Measurements from ENCODE around the gene TGFBI.

Gene TGFBI

DNA sequence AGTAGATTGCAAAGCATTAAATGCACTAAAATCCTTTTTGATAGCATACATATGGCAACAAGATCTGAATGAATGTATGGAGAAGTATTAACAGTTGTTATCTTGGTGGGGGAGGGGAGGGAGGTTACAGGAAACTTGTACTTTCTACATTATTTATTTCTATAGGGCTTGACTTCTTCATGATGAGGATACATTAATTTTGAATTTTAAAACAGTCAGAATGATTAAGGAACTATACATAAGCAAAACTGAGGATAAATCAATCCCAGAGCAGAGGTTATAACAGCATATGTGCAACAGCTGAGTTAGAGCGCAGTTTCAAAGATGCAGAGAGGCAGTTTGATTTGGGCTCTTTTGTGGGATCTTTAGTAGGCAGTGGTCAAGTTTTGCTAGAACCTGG is 80.0 kb downstream of the TGFBI start:
- no peak overlapping the region for H3K4me3 ChIP-seq (ENCODE audit: low read depth, low read length)
- TF ChIP-seq, protein P1, sequence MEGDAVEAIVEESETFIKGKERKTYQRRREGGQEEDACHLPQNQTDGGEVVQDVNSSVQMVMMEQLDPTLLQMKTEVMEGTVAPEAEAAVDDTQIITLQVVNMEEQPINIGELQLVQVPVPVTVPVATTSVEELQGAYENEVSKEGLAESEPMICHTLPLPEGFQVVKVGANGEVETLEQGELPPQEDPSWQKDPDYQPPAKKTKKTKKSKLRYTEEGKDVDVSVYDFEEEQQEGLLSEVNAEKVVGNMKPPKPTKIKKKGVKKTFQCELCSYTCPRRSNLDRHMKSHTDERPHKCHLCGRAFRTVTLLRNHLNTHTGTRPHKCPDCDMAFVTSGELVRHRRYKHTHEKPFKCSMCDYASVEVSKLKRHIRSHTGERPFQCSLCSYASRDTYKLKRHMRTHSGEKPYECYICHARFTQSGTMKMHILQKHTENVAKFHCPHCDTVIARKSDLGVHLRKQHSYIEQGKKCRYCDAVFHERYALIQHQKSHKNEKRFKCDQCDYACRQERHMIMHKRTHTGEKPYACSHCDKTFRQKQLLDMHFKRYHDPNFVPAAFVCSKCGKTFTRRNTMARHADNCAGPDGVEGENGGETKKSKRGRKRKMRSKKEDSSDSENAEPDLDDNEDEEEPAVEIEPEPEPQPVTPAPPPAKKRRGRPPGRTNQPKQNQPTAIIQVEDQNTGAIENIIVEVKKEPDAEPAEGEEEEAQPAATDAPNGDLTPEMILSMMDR (IDR thresholded peaks at IDR 0.05; ENCODE audit: borderline replicate concordance, insufficient read depth, low read depth, low read length) = no peak

DNA sequence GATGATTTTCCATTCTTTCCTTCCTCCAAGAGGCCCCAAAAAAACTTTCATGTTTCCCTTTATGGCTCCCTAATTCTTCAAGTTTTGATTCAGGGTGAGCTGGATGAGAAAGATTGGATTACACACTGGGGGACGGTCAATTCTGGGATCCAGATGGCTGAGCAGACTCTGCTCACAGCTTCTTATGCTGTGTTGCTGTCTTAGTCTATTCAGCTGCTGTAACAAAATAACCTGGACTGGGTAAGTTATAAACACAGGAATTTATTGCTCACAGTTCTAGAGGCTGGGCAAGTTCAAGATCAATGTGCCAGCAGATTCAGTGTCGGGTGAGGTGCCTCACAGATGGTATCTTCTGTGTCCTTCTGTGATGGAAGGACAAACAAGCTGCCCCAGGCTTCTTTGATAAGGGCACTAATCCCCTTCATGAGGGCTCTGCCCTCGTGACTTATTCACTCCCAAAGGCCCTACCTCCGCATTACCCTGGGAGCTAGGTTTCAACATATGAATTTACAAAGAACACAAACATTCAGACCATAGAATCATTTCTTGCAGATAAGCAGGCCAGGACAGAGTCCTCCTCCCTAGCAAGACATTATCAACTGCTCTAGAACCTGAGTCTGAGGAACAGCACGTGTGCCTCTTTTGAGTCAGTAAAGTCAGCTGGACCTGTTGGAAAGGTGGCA is 80.8 kb downstream of the TGFBI start:
- H3K4me3 ChIP-seq (ENCODE audit: low read depth, low read length) = no peak overlapping the region
- TF ChIP-seq, protein P1 (IDR thresholded peaks at IDR 0.05; ENCODE audit: borderline replicate concordance, insufficient read depth, low read depth, low read length) = no peak

Data from GM12875 (cell line).